Measurements from ENCODE around the gene RB1.

Gene RB1

GRCh38 chr13:48311223-48311622 is 7.7 kb downstream of the RB1 start:
- H3K9me3 ChIP-seq (ENCODE audit: low read length): no peaks in the 10 kb centered on the region
- H2AFZ ChIP-seq (ENCODE audit: low read depth, low read length): no peak overlapping the region
- no peaks in the 10 kb centered on the region for H3K27me3 ChIP-seq (ENCODE audit: insufficient read depth, low read length)
- peaks cover 12% of the 10 kb centered on the region for H3K36me3 ChIP-seq (ENCODE audit: insufficient read depth, low read length)
- no peaks in the 10 kb centered on the region for H3K4me1 ChIP-seq (ENCODE audit: insufficient read depth, low read length)
- no peak overlapping the region for H3K4me3 ChIP-seq (ENCODE audit: low read length)

- peaks cover 15% of the 10 kb centered on the region for H3K9me3 ChIP-seq (ENCODE audit: low read length)
- no peaks in the 10 kb centered on the region for H3K27me3 ChIP-seq (ENCODE audit: insufficient read depth, low read length)
- no peak overlapping the region for H2AFZ ChIP-seq (ENCODE audit: low read depth, low read length)
- H3K4me1 ChIP-seq (ENCODE audit: insufficient read depth, low read length): no peaks in the 10 kb centered on the region
- peaks cover 15% of the 10 kb centered on the region for H3K36me3 ChIP-seq (ENCODE audit: insufficient read depth, low read length)
- no peak overlapping the region for H3K4me3 ChIP-seq (ENCODE audit: low read length)
These were observed 12.6 kb downstream of the RB1 start for GRCh38 chr13:48315969-48316650.

GRCh38 chr13:48316826-48317510 is 13.4 kb downstream of the RB1 start:
- peaks cover 15% of the 10 kb centered on the region for H3K36me3 ChIP-seq (ENCODE audit: insufficient read depth, low read length)
- no peak overlapping the region for H2AFZ ChIP-seq (ENCODE audit: low read depth, low read length)
- no peaks in the 10 kb centered on the region for H3K4me1 ChIP-seq (ENCODE audit: insufficient read depth, low read length)
- H3K27me3 ChIP-seq (ENCODE audit: insufficient read depth, low read length): no peaks in the 10 kb centered on the region
- H3K9me3 ChIP-seq (ENCODE audit: low read length): peaks cover 15% of the 10 kb centered on the region
- no peak overlapping the region for H3K4me3 ChIP-seq (ENCODE audit: low read length)

- H3K9me3 ChIP-seq (ENCODE audit: low read length): peaks cover 17% of the 10 kb centered on the region
- H3K36me3 ChIP-seq (ENCODE audit: insufficient read depth, low read length): peaks cover 13% of the 10 kb centered on the region
- H3K4me3 ChIP-seq (ENCODE audit: low read length): no peak overlapping the region
- H3K4me1 ChIP-seq (ENCODE audit: insufficient read depth, low read length): no peaks in the 10 kb centered on the region
- H2AFZ ChIP-seq (ENCODE audit: low read depth, low read length): no peak overlapping the region
- no peaks in the 10 kb centered on the region for H3K27me3 ChIP-seq (ENCODE audit: insufficient read depth, low read length)
These were observed 14.2 kb downstream of the RB1 start for GRCh38 chr13:48317511-48318376.

GRCh38 chr13:48318377-48318811 is 14.8 kb downstream of the RB1 start:
- Histone ChIP-seq H3K4me1 (ENCODE audit: insufficient read depth, low read length) (no peaks in the 10 kb centered on the region), H2AFZ (ENCODE audit: low read depth, low read length) (no peak overlapping the region), H3K4me3 (ENCODE audit: low read length) (no peak overlapping the region), H3K36me3 (ENCODE audit: insufficient read depth, low read length) (peaks cover 13% of the 10 kb centered on the region), H3K27me3 (ENCODE audit: insufficient read depth, low read length) (no peaks in the 10 kb centered on the region), H3K9me3 (ENCODE audit: low read length) (peaks cover 17% of the 10 kb centered on the region)

GRCh38 chr13:48318821-48319511 is 15.4 kb downstream of the RB1 start:
- Histone ChIP-seq H2AFZ (ENCODE audit: low read depth, low read length) (no peak overlapping the region), H3K9me3 (ENCODE audit: low read length) (peaks cover 17% of the 10 kb centered on the region), H3K27me3 (ENCODE audit: insufficient read depth, low read length) (no peaks in the 10 kb centered on the region), H3K4me1 (ENCODE audit: insufficient read depth, low read length) (no peaks in the 10 kb centered on the region), H3K36me3 (ENCODE audit: insufficient read depth, low read length) (peaks cover 13% of the 10 kb centered on the region), H3K4me3 (ENCODE audit: low read length) (no peak overlapping the region)

- no peak overlapping the region for H3K4me3 ChIP-seq (ENCODE audit: low read length)
- no peaks in the 10 kb centered on the region for H3K4me1 ChIP-seq (ENCODE audit: insufficient read depth, low read length)
- H3K27me3 ChIP-seq (ENCODE audit: insufficient read depth, low read length): no peaks in the 10 kb centered on the region
- H3K36me3 ChIP-seq (ENCODE audit: insufficient read depth, low read length): peaks cover 13% of the 10 kb centered on the region
- H2AFZ ChIP-seq (ENCODE audit: low read depth, low read length): no peak overlapping the region
- H3K9me3 ChIP-seq (ENCODE audit: low read length): peaks cover 17% of the 10 kb centered on the region
These were observed 16.2 kb downstream of the RB1 start for GRCh38 chr13:48319531-48320398.

GRCh38 chr13:48320399-48320790 is 16.8 kb downstream of the RB1 start:
- Histone ChIP-seq H3K36me3 (ENCODE audit: insufficient read depth, low read length) (peaks cover 13% of the 10 kb centered on the region), H3K4me3 (ENCODE audit: low read length) (no peak overlapping the region)

GRCh38 chr13:48320891-48321510 is 17.4 kb downstream of the RB1 start:
- Histone ChIP-seq H2AFZ (ENCODE audit: low read depth, low read length) (no peak overlapping the region), H3K4me3 (ENCODE audit: low read length) (no peak overlapping the region), H3K36me3 (ENCODE audit: insufficient read depth, low read length) (peaks cover 13% of the 10 kb centered on the region), H3K4me1 (ENCODE audit: insufficient read depth, low read length) (no peaks in the 10 kb centered on the region), H3K27me3 (ENCODE audit: insufficient read depth, low read length) (no peaks in the 10 kb centered on the region), H3K9me3 (ENCODE audit: low read length) (peaks cover 17% of the 10 kb centered on the region)

More at GRCh38 chr13:48320399-48320790, 16.8 kb downstream of the RB1 start:
- peaks cover 17% of the 10 kb centered on the region for H3K9me3 ChIP-seq (ENCODE audit: low read length)
- H3K27me3 ChIP-seq (ENCODE audit: insufficient read depth, low read length): no peaks in the 10 kb centered on the region
- no peaks in the 10 kb centered on the region for H3K4me1 ChIP-seq (ENCODE audit: insufficient read depth, low read length)
- no peak overlapping the region for H2AFZ ChIP-seq (ENCODE audit: low read depth, low read length)

GRCh38 chr13:48322294-48322693 is 18.7 kb downstream of the RB1 start:
- Histone ChIP-seq H2AFZ (ENCODE audit: low read depth, low read length) (no peak overlapping the region), H3K27me3 (ENCODE audit: insufficient read depth, low read length) (no peaks in the 10 kb centered on the region), H3K4me3 (ENCODE audit: low read length) (no peak overlapping the region), H3K36me3 (ENCODE audit: insufficient read depth, low read length) (peaks cover 10% of the 10 kb centered on the region), H3K4me1 (ENCODE audit: insufficient read depth, low read length) (no peaks in the 10 kb centered on the region), H3K9me3 (ENCODE audit: low read length) (peaks cover 17% of the 10 kb centered on the region)

- Histone ChIP-seq H3K4me1 (ENCODE audit: insufficient read depth, low read length) (no peaks in the 10 kb centered on the region), H2AFZ (ENCODE audit: low read depth, low read length) (no peak overlapping the region), H3K4me3 (ENCODE audit: low read length) (no peak overlapping the region), H3K36me3 (ENCODE audit: insufficient read depth, low read length) (peaks cover 2% of the 10 kb centered on the region), H3K9me3 (ENCODE audit: low read length) (peaks cover 2% of the 10 kb centered on the region), H3K27me3 (ENCODE audit: insufficient read depth, low read length) (no peaks in the 10 kb centered on the region)
These were observed 30.4 kb downstream of the RB1 start for GRCh38 chr13:48333976-48334375.
